HL-60 (cell line): ENCODE results near the gene SETBP1.

Source experiments
- GABPA ChIP-seq: IDR thresholded peaks from 2 replicates; pipeline ENCODE4 v1.6.1; 2012; ENCODE audit warnings: low read depth
- POLR2AphosphoS5 ChIP-seq: IDR thresholded peaks from 2 replicates; pipeline ENCODE4 v1.6.1; 2012; ENCODE audit warnings: low read depth
- TF ChIP-seq, protein P1 (sequence below): IDR thresholded peaks from one replicate; pipeline ENCODE4 v1.5.1; 2011; ENCODE audit warnings: low read length, control low read depth, inconsistent platforms; ENCODE audit not compliant: insufficient read depth
- TF ChIP-seq, protein P2 (sequence below): IDR thresholded peaks from 2 replicates; pipeline ENCODE4 v1.6.1; 2012; ENCODE audit warnings: low read depth; ENCODE audit not compliant: insufficient replicate concordance

GRCh38 chr18:44866103-44866502 lies 185.4 kb downstream of the SETBP1 start:
- TF ChIP-seq, protein P1, sequence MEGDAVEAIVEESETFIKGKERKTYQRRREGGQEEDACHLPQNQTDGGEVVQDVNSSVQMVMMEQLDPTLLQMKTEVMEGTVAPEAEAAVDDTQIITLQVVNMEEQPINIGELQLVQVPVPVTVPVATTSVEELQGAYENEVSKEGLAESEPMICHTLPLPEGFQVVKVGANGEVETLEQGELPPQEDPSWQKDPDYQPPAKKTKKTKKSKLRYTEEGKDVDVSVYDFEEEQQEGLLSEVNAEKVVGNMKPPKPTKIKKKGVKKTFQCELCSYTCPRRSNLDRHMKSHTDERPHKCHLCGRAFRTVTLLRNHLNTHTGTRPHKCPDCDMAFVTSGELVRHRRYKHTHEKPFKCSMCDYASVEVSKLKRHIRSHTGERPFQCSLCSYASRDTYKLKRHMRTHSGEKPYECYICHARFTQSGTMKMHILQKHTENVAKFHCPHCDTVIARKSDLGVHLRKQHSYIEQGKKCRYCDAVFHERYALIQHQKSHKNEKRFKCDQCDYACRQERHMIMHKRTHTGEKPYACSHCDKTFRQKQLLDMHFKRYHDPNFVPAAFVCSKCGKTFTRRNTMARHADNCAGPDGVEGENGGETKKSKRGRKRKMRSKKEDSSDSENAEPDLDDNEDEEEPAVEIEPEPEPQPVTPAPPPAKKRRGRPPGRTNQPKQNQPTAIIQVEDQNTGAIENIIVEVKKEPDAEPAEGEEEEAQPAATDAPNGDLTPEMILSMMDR = no peak
- TF ChIP-seq GABPA (no peak), POLR2AphosphoS5 (no peak)
- TF ChIP-seq, protein P2, sequence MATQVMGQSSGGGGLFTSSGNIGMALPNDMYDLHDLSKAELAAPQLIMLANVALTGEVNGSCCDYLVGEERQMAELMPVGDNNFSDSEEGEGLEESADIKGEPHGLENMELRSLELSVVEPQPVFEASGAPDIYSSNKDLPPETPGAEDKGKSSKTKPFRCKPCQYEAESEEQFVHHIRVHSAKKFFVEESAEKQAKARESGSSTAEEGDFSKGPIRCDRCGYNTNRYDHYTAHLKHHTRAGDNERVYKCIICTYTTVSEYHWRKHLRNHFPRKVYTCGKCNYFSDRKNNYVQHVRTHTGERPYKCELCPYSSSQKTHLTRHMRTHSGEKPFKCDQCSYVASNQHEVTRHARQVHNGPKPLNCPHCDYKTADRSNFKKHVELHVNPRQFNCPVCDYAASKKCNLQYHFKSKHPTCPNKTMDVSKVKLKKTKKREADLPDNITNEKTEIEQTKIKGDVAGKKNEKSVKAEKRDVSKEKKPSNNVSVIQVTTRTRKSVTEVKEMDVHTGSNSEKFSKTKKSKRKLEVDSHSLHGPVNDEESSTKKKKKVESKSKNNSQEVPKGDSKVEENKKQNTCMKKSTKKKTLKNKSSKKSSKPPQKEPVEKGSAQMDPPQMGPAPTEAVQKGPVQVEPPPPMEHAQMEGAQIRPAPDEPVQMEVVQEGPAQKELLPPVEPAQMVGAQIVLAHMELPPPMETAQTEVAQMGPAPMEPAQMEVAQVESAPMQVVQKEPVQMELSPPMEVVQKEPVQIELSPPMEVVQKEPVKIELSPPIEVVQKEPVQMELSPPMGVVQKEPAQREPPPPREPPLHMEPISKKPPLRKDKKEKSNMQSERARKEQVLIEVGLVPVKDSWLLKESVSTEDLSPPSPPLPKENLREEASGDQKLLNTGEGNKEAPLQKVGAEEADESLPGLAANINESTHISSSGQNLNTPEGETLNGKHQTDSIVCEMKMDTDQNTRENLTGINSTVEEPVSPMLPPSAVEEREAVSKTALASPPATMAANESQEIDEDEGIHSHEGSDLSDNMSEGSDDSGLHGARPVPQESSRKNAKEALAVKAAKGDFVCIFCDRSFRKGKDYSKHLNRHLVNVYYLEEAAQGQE = no peak
